CD4-positive, alpha-beta T cell treated with Interleukin-17A for 4 hours (primary cell): ENCODE results near the gene PASK.
"Not testable (repeated sequence)": the region's sequence is repeated elsewhere in the genome, so short reads cannot be mapped to it uniquely, and the experiment has no call there.

ENCODE experiments used
- DNase-seq: peaks from one replicate; pipeline ENCODE4 v3.0.0-alpha.2; 2020; ENCODE audit warnings: mixed read lengths

Gene PASK

DNA sequence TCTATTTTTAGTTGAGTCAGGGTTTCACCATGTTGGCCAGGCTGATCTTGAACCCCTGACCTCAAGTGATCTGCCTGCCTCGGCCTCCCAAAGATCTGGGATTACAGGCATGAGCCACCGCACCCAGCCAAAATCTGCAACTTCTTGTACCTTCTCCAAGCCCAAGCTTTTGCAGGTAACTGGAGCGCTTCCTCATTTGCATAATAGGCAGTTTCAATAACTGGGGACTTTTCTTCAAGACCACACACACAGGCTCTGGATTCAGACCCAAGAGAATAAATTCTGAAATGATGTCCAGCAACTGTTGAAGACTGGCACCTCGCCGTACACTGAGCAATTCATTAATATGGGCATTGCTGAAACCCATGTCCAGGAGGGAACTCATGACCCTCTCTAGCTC, 50.0 kb downstream of the PASK start:
- DNase-seq = no peak

DNA sequence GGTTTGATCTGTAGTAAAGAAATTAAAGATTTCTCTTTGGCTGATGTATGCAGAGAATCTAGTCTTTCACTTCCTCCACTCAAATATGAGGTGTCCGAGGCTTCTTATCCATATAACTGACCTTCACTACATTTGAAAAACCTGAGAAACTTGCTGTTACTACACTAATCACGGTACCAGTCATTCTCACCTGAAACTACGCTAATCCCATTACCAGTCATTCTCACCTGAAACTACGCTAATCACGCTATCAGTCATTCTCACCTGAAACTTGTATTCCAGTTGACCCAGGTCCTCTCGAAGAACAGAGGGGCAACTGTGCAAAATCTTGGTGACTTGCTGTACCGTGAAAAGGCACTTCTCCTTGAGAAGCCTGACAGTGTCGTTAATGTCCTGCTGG, 52.3 kb downstream of the PASK start:
- no peak for DNase-seq

- DNase-seq = peak; percentile 72
These were observed 53.5 kb downstream of the PASK start for GRCh38 chr2:241095594-241096290.

- DNase-seq = no peak
These were observed 54.3 kb downstream of the PASK start for GRCh38 chr2:241094924-241095420.

GRCh38 chr2:241094172-241094571, 55.1 kb downstream of the PASK start:
- DNase-seq = no peak

- not testable (repeated sequence) for DNase-seq
These were observed 56.0 kb downstream of the PASK start for GRCh38 chr2:241093133-241093781.

DNA sequence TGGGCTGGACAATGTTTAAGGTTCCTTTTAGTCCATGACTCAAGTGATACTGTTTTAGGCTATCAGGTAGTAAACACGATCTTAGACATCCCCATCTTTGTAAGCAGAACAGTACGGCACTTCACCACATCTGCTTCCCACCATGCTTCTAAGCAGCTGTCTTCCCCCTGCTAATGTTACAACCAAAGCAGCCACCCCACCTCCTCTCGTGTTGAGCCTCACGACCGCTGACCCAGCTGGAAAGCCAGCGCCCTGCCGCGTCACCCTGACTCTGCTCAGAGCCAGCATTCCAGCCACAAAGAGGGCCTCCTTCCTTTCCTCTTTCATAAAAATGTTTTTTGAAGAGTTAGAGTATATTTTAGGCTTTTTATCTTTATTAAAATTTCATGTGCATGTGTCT, 56.6 kb downstream of the PASK start:
- DNase-seq = no peak

DNA sequence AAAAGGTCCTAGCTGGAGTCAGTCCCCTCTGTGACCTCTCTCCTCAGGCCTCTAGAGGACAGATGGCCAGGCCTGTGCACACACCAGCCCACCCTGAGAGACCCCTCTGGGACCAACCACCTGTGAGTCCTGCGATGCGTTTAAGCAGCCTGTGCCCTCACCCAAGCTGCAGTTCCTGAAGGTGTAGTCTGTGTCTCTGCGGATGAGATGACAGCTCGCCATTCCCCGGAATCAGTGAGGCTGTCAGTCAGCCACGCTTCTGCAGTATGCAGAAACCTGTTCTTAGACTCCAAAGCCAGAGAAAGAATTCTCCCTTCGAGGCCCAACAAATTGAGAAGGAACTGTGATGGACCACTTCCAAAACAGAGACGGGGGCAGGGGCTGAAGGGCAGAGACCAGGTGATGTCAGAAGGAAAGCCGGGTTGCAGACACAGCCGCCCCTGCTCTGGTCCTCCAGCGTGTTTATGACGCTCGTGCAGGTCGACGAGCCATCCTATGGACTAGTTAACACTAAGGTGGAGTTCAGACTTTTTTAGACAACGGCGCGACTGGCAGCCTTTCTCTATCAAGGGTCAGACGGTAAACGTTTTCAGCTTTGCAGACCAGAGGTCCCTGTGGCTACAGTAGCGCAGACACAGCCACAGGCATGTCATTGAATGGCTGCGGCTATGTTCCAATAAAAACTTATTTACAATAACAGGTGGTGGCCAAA, 57.4 kb downstream of the PASK start:
- DNase-seq = no peak

DNA sequence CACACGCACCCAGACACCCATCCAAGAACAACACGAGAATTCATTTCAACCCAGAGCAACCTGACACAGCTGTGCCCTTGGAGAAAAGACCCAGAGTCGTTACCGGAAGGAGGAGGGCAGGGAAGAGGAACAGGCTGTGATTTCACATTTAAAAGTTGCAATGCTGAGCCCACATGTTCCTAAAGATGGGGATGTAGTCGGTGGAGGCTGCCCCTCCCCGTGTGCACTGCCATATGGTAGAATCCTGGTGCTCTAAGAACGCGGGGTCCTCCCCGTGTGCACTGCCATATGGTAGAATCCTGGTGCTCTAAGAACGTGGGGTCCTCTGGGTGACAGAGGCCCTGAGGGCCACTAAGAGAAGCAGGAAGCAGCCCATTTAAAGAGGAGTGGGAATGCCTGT, 58.1 kb downstream of the PASK start:
- no peak for DNase-seq

GRCh38 chr2:241088791-241089732, 60.2 kb downstream of the PASK start:
- peak; percentile 19 for DNase-seq

DNA sequence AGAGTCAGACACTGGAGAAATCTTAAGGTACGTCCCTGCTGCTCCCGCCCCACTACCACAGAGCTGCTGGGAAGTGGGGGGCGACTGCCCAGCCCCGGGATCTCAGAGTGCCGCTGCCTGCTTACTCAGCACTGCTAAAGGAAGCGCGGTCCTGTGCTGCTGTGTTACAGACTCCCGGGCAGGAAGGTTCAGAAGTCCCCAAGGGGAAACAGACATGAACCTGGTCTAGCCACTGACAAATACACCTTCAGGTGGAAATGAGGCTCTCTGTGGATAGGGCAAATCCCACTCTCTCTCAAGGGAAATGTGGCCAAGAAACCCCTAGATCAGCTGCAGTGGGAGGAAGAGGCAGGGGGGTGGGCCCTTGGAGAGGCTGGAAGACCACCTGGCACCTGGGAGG, 60.9 kb downstream of the PASK start:
- peak; percentile 10 for DNase-seq

GRCh38 chr2:241087420-241088268, 61.6 kb downstream of the PASK start:
- no peak for DNase-seq

- DNase-seq = no peak
These were observed 64.3 kb downstream of the PASK start for GRCh38 chr2:241084856-241085444.

DNA sequence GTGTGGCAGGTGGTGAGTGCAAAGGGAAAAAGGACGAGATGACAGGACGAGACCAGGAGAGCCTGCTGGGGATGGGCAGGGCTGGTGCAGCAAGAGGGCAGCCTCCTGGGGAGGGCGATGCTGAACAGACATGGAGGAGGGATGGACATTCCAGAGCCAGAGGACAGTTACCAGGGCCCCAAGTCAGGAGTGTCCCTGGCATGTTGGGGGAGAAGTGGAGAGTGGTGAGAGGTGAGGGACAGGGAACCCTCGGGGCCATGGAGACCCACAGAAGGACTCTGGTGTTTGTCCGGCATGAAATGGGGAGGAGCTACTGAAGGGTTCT, 66.2 kb downstream of the PASK start:
- no peak for DNase-seq

DNA sequence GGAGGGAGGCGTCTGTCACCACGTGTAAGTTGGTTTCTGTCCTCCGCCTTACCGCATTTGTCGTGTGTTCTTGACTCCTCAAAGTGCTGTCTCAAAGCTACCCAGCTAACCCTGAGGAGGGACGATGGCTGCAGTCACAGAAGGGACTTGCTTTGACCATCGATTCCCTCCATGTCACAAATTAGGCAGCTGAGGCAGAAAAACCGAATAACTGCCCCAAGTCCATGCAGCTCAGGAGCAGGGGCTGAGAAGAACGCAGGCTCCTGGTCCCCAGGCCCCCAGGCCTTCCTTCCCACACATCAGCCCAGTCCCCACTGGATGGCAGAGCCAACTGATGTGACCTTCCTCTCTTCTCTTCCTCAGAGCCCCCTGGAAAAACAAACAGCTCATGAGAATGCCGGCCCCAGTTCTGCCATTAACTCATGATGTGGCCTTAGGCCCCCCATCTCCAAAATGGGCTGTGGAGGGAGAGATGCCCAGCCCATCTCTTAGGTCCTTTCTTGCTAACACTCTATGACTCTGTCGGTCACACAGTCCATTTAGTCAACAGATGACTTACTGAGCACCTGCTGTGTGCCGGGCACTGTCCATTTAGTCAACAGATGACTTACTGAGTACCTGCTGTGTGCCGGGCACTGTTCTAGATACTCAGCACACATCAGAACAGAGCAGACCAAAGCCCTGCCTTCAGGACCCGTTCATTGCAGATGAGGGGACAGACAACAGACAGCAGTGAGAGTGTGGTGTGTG, 66.8 kb downstream of the PASK start:
- DNase-seq = peak; percentile 3

DNA sequence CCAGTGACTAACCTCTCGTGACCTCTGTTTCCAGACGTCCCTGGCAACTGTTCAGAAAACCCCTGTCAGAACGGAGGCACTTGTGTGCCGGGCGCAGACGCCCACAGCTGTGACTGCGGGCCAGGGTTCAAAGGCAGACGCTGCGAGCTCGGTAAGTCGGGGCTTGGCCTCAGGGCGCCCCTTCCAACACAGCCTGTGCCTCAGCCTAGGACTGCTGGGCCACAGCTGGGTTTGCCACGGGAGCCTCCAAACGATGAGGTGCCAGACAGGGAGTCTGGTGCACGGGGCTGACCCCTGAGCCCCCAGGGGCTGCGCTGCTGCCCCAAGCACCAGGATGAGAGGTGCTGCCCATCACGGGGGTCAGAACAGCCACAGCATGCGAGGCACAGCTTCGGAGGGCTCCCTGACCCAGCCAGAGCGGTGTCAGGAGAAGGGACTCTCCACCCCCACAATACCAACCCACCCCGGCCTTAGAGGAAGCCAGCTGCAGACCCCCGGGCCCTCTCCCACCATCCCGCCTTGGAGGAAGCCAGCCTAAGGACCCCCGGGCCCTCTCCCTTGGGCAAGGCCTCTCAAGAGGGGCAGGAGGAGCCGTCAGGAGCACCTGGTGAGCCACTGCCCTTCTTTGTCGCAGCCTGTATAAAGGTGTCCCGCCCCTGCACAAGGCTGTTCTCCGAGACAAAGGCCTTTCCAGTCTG, 67.5 kb downstream of the PASK start:
- DNase-seq = peak; percentile 3

GRCh38 chr2:241081190-241081642, 68.1 kb downstream of the PASK start:
- DNase-seq = no peak

DNA sequence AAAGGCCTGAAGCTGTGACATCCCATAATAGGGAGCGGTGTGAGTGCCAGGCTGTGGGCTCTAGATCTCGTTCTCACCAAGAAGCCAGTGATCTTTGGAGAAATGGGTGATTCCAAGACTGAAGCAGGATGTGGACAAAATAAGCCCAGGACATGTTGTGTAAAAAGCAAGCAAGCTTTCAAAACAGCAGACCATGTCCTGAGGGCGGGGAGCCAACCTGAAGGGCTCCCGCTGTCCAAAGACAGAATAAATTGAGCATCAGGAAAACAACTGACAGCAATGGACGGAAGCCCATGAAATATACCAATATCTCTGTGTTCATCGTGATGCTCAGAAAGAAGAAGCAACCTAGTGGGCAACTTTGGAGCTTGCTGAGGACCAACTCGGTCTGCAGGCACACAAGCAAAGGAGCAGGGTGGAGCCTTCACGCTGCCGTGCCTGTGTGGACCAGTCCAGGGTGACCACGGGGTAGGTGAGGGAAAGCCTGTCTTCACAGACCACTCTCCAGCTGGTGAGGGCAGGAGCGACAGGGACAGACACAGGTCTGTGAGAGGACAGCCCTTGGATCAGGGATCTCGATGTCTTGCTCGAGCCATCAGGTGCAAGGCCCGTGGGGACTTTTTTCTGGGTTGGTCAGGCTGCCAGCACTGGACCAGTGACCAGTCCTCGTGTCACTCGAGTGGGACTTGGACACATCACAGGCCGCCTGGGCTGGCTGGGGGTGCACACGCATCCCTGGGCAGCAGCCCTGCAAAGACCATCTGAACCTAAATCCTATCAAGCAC, 68.7 kb downstream of the PASK start:
- no peak for DNase-seq

DNA sequence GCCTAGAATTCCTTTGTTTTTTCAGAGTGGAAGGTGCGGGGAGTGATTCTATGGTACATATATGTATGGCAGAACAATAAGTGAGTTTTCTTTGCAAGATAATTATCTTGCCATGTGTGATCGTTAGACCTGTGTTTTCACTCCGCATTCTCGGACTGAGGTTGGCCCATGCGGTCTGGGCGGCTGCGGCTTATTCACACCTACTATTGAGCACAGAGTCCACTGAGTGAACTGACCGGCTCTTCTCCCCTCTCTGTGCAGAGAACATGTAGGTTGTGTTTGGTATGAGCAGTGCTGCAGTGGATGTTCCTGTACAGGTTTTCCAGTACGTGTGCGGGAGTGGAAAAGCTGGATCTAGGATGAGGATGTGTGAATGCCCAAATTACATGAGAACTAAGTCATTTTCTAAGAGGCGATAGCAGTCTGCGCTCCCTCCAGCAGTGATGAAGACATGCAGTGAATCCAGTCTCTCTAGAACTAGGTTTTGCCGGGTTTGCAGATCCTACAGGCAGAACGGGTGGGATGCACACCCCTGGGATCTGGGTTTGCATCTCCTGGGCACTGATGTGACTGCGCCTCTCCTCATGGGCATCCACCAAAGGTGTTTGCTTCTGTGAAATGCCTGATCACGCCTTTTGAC, 74.3 kb downstream of the PASK start:
- no peak for DNase-seq
